GM03348 (cell line): ENCODE data around the gene TRPM3.
A peak's percentile ranks its signal among the peaks of the same experiment; 100 is the strongest.

Experiments used
- DNase-seq: peaks from one replicate; pipeline ENCODE4 v3.0.0; 2012; ENCODE audit warnings: low spot score

Gene TRPM3

GRCh38 chr9:71121275-71122021 is at the start of gene TRPM3:
Gene TRPM3, minus strand, starts transcription at chr9:71121621. Its CDS starts 267 bp downstream, at chr9:71121354.
- peak; percentile 9 for DNase-seq

DNA sequence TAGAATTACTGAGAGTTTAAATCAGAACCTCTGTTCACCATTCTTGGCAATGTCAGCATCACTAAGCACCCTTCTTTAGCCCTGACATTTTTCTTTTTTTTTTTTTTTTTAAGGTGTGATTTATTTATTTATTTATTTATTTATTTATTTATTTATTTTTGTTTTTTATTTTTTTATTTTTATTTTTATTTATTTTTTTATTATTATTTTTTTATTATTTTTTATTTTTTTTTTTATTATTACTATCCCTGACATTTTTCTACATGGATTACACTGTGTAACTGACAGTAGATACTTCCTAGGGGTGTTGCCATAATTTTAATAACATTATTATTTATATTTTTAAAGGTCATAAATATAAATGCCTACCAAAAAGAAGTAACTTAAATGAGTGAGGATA is 47.0 kb upstream of the TRPM3 start:
- DNase-seq: no peak

- no peak for DNase-seq
These were observed 40.7 kb upstream of the TRPM3 start for GRCh38 chr9:71162126-71162525.

GRCh38 chr9:71157731-71158130 is 36.3 kb upstream of the TRPM3 start:
- DNase-seq: no peak

- no peak for DNase-seq
These were observed 25.9 kb upstream of the TRPM3 start for GRCh38 chr9:71147368-71147767.

- DNase-seq: no peak
These were observed 25.1 kb upstream of the TRPM3 start for GRCh38 chr9:71146511-71146910.

DNA sequence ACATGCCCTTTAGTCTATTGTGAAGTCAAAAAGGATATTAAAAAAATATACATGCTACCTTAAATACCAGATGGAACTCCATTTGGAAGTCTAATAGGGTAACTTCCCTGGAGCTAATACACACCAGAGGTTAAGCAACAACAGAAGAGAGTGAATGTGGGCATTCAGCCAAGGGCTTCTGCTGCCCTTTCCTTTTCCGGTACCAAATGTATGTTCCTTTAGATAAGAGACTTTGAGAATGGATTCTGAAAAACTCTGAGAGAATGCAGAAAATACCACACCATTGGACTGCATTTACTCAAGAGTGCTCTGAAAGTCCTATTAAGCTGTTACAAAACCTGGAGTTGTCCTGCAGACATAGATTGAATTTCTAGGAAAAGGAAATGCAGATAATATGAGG is 23.8 kb upstream of the TRPM3 start:
- no peak for DNase-seq

- no peak for DNase-seq
These were observed 23.1 kb upstream of the TRPM3 start for GRCh38 chr9:71144495-71144894.

GRCh38 chr9:71136696-71137095 is 15.3 kb upstream of the TRPM3 start:
- DNase-seq: no peak

DNA sequence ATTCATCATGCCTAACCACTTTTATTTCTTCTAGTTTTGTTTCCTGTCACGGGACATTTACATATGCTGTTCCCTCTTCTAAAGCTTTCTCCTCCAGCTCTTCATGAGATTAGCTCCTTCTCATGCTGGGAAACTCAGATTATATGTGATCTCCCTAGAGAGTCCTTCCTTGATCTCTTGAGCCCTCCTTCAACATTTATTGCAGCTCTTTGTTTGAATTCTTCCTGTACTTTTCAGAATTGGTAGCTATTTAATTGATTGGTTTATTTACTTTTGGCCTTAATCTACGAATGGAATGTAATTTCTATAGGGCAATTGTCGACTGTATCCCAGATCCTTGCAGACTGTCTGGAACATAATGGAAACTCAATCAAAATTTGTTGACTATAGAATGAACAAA is 9.7 kb upstream of the TRPM3 start:
- DNase-seq: no peak

DNA sequence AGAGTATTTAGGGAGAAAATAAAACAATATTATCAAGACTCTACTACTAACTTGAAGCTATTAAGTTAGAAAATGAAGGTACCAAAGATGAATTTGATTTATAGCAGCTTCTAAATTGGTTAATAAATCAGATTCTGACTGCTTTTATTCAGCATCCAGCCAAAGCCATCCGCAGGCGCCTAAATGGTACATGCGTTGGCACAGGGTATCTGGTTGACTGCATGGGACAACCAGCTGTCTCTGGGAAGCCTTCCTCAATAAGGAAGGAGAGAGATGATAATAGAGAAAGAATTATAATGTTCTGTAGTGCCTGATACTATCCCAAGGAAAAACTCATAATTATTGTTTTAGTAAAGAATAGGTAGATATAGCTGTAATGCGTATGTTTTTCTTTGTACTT is 9.1 kb upstream of the TRPM3 start:
- DNase-seq: no peak

DNA sequence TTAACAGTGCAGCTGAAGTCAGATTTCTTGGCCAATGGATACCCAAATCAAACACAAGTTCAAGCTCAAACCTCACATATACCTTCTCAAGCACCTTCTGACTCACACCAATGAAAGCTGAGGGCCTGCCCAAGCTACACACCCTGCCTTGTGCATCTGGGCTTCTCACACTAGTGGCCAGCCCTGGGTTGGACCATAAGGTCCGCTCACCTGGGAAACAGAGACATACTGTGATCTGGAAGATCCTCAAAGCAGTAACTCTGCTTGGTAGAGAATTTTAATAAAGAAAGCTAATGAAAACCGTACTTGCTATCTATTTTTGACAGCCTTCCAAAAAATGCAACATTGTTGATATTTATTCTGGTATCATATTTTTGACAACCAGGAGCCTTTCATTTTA is 7.4 kb upstream of the TRPM3 start:
- no peak for DNase-seq

DNA sequence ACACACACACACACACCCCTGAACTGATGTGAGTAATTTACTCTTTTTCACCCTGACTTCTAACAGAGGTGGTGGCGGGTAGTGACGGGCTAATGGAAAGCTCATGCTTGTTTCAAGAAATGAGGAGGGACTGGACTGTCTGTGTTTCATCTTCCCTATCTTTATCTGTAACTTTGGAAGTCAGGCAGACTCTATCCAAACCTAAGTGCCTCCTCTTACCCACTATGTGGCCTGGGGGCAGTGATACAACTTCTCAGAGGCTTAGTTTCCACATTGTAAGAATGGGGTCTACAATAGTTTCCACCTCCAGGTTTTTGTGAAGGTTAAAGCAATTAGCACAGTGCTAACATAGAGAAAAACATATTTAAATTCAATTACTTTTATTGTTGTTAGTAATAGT is 5.9 kb upstream of the TRPM3 start:
- DNase-seq: no peak

DNA sequence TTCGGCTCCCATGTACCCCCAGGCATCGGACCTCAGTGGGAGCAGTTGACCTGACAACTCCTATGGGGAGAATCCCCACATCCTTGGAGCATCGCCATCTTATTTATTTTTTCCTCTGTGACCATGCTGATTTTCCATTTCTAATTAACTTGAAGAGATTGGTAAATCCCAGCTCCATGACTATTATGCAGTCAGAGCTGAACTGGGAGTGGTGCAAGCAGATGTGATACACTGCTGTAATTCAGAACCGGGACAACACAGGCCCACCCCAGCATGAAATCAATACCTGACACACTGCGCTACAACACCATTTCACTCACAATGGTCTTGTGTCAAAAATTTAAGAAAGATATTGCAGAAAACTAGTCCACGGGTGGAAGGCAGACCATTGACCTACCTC is 1.0 kb upstream of the TRPM3 start:
- DNase-seq: no peak

DNA sequence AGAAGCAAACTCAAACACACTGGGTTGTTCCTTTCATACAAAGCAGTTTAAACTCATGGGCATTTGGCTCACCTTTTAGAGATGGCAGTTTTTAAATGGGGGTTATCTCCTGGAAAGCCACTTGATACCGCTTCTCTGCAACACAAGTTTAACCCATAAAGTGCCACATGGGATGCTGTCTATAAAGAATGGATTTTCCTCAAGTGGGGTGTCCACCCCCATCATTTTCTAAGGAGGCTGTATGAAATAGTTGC is 528 bp upstream of the TRPM3 start:
- no peak for DNase-seq

DNA sequence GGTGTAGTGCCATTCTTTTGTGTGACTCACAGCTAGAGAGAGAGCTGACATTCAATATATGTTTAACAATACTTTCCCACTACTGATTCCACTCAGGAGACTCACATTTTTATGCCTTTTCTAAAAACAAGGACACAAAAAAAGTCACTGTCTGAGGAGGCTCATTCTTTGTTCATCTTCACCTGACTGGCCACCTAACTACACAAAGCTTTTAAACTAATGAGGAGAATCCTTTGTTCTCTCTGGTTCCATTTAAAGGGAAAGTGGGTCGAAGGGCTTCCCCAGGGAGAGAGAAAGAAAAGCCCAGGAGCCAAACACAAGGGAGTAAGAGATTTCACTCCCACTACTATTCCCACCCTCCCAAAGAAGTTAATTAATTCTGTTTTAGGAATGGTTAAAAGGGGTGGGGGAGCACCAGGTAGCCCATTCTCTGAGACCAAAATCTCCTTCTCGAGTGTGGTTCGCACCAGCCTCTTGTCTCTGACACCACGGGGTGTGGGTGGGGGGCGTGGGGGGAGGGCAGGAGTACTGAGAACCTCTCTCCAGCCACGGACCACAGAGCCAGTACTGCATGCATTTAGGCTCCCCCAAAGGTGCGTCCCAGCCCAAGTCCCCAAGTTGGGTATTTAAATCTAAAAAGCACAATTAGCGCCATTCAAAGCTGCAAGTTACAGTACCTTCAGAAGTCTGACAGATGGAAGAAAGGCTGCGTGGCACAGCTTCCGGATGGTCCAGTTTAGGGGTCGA is 747 bp downstream of the TRPM3 start:
- DNase-seq: no peak

GRCh38 chr9:71119746-71120145 is 1.7 kb downstream of the TRPM3 start:
- no peak for DNase-seq

DNA sequence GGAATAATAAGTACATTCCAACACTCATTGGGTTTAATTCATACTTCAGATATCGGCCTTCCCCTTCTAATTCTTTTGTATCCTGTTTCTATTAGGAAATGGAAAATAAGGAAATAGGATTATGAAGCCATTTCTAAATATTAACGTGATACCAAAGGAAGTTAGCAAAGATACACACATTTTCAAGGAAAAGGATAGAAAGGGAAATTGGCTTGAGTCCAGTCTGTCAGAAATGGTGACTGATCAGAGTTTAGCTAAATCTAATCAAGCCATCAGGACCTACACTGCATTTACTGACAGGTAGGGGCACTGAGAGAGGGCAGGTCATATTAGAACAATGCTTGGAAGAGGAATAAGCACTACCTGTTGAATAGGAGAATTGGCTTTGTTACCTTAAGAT is 3.1 kb downstream of the TRPM3 start:
- no peak for DNase-seq

DNA sequence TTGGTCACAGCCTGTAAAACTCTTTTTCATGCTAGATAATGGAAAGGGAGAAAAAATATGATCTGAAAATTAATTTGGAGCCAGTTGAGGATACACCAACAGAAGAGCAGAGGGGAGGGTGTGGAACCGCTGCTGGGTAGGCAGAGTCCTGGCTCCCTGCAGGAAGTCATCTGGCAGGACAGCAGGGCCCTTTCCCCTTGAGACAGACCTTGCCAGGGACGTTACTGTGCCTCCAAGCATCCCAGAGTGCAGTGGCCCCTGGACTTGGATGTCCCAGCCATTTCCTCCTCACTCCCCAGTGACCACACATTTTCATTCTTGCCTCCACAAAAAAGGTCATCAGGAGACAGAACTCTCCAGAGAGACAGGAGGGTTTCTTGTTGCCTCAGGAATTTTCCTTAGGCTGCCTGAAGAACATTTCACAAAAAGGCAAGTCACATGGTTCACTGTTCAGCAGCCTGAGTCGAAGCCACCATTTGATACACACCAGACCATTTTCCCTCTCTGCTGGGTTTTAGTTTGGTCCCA is 5.9 kb downstream of the TRPM3 start:
- DNase-seq: no peak

DNA sequence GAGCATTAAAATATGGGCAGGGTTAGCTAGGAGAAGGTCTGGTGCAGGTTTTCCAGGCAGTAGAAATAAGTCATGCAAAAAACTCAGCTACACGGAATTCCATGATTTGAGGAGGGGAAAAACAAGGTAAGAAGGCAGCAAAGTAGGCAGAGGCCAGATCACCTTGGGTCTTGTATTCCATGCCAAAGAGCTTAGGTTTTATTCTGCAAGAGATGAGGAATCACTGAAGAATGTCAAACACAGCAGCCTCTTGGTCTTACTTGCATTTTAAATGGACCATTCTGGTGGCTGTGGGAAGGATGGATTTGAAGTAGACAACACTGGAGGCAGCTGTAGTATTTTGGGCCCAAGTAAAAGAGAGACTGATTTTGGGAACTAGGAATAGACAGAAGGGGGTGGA is 8.6 kb downstream of the TRPM3 start:
- no peak for DNase-seq

- DNase-seq: no peak
These were observed 12.5 kb downstream of the TRPM3 start for GRCh38 chr9:71108937-71109336.

- DNase-seq: no peak
These were observed 14.4 kb downstream of the TRPM3 start for GRCh38 chr9:71106992-71107391.

DNA sequence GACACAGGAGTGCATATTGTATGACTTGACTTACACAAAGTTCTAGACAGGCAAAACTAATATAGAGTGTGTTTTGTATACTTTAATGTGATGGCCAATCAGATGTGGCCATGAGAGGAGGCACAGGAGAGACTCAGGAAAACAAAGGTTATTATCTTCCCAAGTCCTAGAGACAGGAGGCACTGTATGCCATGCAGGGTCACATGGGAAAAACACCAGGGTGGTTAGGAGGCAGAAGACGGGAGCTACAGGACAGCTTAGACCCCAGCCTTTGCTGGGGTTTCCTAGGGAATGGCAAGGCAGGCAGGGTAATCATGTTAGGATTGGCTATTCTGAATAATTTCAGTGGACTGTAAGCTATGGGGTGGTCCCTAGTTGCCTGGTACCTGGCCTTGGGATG is 16.2 kb downstream of the TRPM3 start:
- DNase-seq: no peak

DNA sequence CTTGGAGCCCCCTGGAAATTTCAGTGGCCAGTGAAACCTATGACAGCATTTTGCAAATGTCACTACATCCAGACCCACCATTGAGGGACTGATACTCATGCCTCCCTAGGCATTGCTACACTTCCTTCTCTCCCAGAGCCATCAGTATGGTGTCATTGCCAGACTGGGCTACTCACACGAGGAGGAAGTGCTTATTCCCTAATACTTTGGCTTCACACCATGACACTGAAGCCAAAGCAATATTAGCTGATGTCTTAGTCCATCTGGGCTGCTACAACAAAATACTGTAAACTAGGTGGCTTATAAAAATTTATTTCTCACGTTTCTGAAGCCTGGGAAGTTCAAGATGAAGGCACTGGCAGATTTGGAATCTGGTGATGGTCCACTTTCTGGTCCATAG is 22.6 kb downstream of the TRPM3 start:
- no peak for DNase-seq
